Measurements from ENCODE around the gene EMC1.
"Not testable (repeated sequence)": the region's sequence is repeated elsewhere in the genome, so short reads cannot be mapped to it uniquely, and the experiment has no call there.

Gene EMC1

DNA sequence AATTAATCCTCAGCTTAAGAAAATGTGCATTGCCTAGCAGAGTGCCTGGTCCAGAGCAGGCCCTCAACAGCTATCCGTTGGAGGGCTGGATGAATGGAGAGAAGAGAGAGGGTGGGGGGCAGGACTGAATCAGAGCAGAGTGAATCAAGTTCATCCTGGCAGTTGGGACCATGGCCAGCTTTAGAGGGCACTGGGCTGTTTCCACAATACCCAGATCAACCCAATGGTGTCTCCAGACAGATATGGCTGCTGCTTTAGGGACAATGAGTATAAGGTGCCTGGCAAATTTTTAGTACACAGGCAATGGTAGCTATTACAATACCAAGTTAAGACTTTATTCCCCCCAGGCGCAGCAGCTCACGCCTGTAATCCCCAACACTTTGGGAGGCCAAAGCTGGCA, 17.1 kb downstream of the EMC1 start:
- H3K4me3 ChIP-seq (ENCODE audit: insufficient read depth, low read depth, low read length, poor library complexity, severe bottlenecking) = no peak overlapping the region
- H3K27ac ChIP-seq (ENCODE audit: insufficient read depth, low read length, poor library complexity, severe bottlenecking) = no peak overlapping the region
- no peak for DNase-seq
- H3K9me3 ChIP-seq (ENCODE audit: control insufficient read depth, low read length) = no peaks in the 10 kb centered on the region
- H3K36me3 ChIP-seq (ENCODE audit: control insufficient read depth, insufficient read depth, low read length) = peaks cover 75% of the 10 kb centered on the region
- no peaks in the 10 kb centered on the region for H3K27me3 ChIP-seq (replicated peaks; ENCODE audit: control insufficient read depth, insufficient read depth, low read length, poor library complexity, severe bottlenecking)
- no peaks in the 10 kb centered on the region for H3K4me1 ChIP-seq (ENCODE audit: control insufficient read depth, insufficient read depth, low read length, poor library complexity, severe bottlenecking)

- no peak overlapping the region for H3K27ac ChIP-seq (ENCODE audit: insufficient read depth, low read length, poor library complexity, severe bottlenecking)
- no peak overlapping the region for H3K4me3 ChIP-seq (ENCODE audit: insufficient read depth, low read depth, low read length, poor library complexity, severe bottlenecking)
- H3K9me3 ChIP-seq (ENCODE audit: control insufficient read depth, low read length) = no peaks in the 10 kb centered on the region
- H3K27me3 ChIP-seq (replicated peaks; ENCODE audit: control insufficient read depth, insufficient read depth, low read length, poor library complexity, severe bottlenecking) = no peaks in the 10 kb centered on the region
- no peaks in the 10 kb centered on the region for H3K4me1 ChIP-seq (ENCODE audit: control insufficient read depth, insufficient read depth, low read length, poor library complexity, severe bottlenecking)
- peaks cover 60% of the 10 kb centered on the region for H3K36me3 ChIP-seq (ENCODE audit: control insufficient read depth, insufficient read depth, low read length)
- DNase-seq = no peak
Measured at GRCh38 chr1:19232524-19232846, 18.8 kb downstream of the EMC1 start.

DNA sequence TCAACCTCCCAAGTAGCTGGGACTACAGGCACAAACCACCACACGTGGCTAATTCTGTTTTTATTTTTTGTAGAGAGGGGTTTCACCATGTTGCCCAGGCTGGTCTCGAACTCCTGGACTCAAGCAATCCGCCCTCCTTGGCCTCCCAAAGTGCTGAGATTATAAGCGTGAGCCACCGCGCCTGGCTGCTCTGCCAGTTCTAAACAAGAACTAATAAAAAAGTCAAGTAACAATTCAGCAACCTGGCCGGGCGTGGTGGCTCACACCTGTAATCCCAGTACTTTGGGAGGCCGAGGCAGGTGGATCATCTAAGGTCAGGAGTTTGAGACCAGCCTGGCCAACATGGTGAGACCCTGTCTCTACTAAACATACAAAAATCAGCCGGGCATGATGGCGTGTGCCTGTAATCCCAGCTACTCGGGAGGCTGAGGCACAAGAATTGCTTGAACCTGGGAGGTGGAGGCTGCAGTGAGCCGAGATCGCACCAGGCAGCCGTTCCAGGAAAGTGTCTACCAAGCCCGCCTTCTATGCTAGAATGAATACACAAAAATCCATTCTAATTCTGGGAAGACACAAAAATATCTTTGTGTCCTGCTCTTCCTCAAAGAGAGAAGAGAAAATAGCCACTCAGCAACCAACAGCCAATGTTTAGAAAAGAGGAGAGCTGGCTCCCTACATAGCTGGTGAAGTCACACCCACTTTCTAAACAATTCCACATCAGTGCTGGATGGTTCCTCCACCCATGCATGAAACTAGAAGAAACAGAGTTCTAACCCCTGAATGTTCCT, 19.4 kb downstream of the EMC1 start:
- not testable (repeated sequence) for H3K4me1 ChIP-seq (ENCODE audit: control insufficient read depth, insufficient read depth, low read length, poor library complexity, severe bottlenecking); H3K4me3 ChIP-seq (ENCODE audit: insufficient read depth, low read depth, low read length, poor library complexity, severe bottlenecking); H3K27me3 ChIP-seq (replicated peaks; ENCODE audit: control insufficient read depth, insufficient read depth, low read length, poor library complexity, severe bottlenecking); DNase-seq; H3K27ac ChIP-seq (ENCODE audit: insufficient read depth, low read length, poor library complexity, severe bottlenecking); H3K9me3 ChIP-seq (ENCODE audit: control insufficient read depth, low read length)
- H3K36me3 ChIP-seq (ENCODE audit: control insufficient read depth, insufficient read depth, low read length) = peaks cover 60% of the 10 kb centered on the region

DNA sequence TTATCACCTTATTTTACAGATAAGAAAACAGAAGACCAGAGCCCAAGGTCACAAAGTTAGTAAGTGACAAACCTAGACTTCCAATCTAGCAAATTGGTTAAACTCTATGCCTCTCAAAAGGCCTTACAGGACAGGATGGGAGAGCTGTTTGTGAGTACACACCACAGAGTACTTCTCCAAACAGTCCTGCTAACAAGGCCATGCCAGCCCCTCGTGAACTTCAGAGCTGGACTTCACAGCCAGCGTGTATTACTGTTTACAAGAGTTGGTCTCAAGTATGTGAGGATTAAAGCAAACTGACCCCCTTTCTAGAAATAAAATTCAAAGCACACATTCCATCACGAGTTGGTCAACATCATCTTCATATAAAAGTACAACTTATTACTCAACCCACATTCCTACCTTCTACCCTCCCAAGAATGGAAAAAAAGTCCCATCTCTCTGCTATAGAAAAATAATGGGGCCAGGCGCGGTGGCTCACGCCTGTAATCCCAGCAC, 21.4 kb downstream of the EMC1 start:
- DNase-seq = no peak
- Histone ChIP-seq H3K27me3 (replicated peaks; ENCODE audit: control insufficient read depth, insufficient read depth, low read length, poor library complexity, severe bottlenecking) (no peaks in the 10 kb centered on the region), H3K4me1 (ENCODE audit: control insufficient read depth, insufficient read depth, low read length, poor library complexity, severe bottlenecking) (no peaks in the 10 kb centered on the region), H3K4me3 (ENCODE audit: insufficient read depth, low read depth, low read length, poor library complexity, severe bottlenecking) (no peak overlapping the region), H3K36me3 (ENCODE audit: control insufficient read depth, insufficient read depth, low read length) (peaks cover 71% of the 10 kb centered on the region), H3K9me3 (ENCODE audit: control insufficient read depth, low read length) (no peaks in the 10 kb centered on the region), H3K27ac (ENCODE audit: insufficient read depth, low read length, poor library complexity, severe bottlenecking) (no peak overlapping the region)

DNA sequence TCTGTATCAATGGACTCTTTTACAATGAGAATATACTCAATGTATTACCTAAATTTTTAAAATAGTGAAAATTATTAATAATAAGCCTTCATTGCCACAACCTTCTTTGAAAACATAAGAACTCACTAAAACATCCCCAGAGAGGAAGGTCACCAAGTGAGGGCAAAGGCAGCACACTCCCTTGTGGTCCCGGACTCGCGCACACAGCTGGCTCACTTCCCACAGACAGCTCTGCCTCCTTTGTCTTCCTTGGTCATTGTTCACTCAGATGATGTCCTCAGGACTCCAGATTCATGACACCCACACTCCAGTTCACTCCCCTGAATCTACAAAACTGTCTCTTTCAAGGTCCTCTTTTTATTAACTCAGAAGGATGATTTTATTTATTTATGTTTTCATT, 22.1 kb downstream of the EMC1 start:
- no peaks in the 10 kb centered on the region for H3K27me3 ChIP-seq (replicated peaks; ENCODE audit: control insufficient read depth, insufficient read depth, low read length, poor library complexity, severe bottlenecking)
- H3K4me1 ChIP-seq (ENCODE audit: control insufficient read depth, insufficient read depth, low read length, poor library complexity, severe bottlenecking) = no peaks in the 10 kb centered on the region
- no peak overlapping the region for H3K4me3 ChIP-seq (ENCODE audit: insufficient read depth, low read depth, low read length, poor library complexity, severe bottlenecking)
- H3K27ac ChIP-seq (ENCODE audit: insufficient read depth, low read length, poor library complexity, severe bottlenecking) = no peak overlapping the region
- DNase-seq = no peak
- peaks cover 71% of the 10 kb centered on the region for H3K36me3 ChIP-seq (ENCODE audit: control insufficient read depth, insufficient read depth, low read length)
- H3K9me3 ChIP-seq (ENCODE audit: control insufficient read depth, low read length) = no peaks in the 10 kb centered on the region

- Histone ChIP-seq H3K4me3 (ENCODE audit: insufficient read depth, low read depth, low read length, poor library complexity, severe bottlenecking) (no peak overlapping the region), H3K36me3 (ENCODE audit: control insufficient read depth, insufficient read depth, low read length) (peaks cover 85% of the 10 kb centered on the region), H3K27me3 (replicated peaks; ENCODE audit: control insufficient read depth, insufficient read depth, low read length, poor library complexity, severe bottlenecking) (no peaks in the 10 kb centered on the region), H3K9me3 (ENCODE audit: control insufficient read depth, low read length) (no peaks in the 10 kb centered on the region), H3K27ac (ENCODE audit: insufficient read depth, low read length, poor library complexity, severe bottlenecking) (no peak overlapping the region), H3K4me1 (ENCODE audit: control insufficient read depth, insufficient read depth, low read length, poor library complexity, severe bottlenecking) (no peaks in the 10 kb centered on the region)
- no peak for DNase-seq
Measured at GRCh38 chr1:19222979-19223824, 28.1 kb downstream of the EMC1 start.

DNA sequence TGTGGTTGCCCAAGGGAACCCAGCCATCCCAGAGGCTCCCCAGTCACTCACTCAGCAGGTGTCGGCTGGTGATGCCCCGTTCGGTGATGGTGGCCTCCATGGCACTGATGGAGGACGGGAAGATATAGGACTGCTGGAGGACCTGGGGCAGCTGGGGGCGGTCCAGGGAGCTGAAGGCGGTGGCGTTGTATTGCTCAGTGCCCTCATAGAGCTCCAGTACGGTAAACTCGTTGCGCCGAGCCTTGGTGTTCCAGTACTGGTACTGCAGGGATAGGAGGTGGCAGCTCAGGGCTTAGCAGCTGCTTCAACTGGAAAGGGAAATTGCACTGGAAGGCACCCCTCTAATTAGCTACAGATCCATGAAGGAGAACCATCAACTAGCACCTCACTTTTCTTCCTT, 28.8 kb downstream of the EMC1 start:
- H3K27me3 ChIP-seq (replicated peaks; ENCODE audit: control insufficient read depth, insufficient read depth, low read length, poor library complexity, severe bottlenecking) = no peaks in the 10 kb centered on the region
- no peak overlapping the region for H3K4me3 ChIP-seq (ENCODE audit: insufficient read depth, low read depth, low read length, poor library complexity, severe bottlenecking)
- H3K27ac ChIP-seq (ENCODE audit: insufficient read depth, low read length, poor library complexity, severe bottlenecking) = no peak overlapping the region
- H3K9me3 ChIP-seq (ENCODE audit: control insufficient read depth, low read length) = no peaks in the 10 kb centered on the region
- no peak for DNase-seq
- H3K4me1 ChIP-seq (ENCODE audit: control insufficient read depth, insufficient read depth, low read length, poor library complexity, severe bottlenecking) = no peaks in the 10 kb centered on the region
- peaks cover 85% of the 10 kb centered on the region for H3K36me3 ChIP-seq (ENCODE audit: control insufficient read depth, insufficient read depth, low read length)

- no peak overlapping the region for H3K27ac ChIP-seq (ENCODE audit: insufficient read depth, low read length, poor library complexity, severe bottlenecking)
- no peak for DNase-seq
- H3K9me3 ChIP-seq (ENCODE audit: control insufficient read depth, low read length) = no peaks in the 10 kb centered on the region
- no peak overlapping the region for H3K4me3 ChIP-seq (ENCODE audit: insufficient read depth, low read depth, low read length, poor library complexity, severe bottlenecking)
- peaks cover 77% of the 10 kb centered on the region for H3K36me3 ChIP-seq (ENCODE audit: control insufficient read depth, insufficient read depth, low read length)
- H3K4me1 ChIP-seq (ENCODE audit: control insufficient read depth, insufficient read depth, low read length, poor library complexity, severe bottlenecking) = no peaks in the 10 kb centered on the region
- no peaks in the 10 kb centered on the region for H3K27me3 ChIP-seq (replicated peaks; ENCODE audit: control insufficient read depth, insufficient read depth, low read length, poor library complexity, severe bottlenecking)
Measured at GRCh38 chr1:19220991-19221390, 30.3 kb downstream of the EMC1 start.

DNA sequence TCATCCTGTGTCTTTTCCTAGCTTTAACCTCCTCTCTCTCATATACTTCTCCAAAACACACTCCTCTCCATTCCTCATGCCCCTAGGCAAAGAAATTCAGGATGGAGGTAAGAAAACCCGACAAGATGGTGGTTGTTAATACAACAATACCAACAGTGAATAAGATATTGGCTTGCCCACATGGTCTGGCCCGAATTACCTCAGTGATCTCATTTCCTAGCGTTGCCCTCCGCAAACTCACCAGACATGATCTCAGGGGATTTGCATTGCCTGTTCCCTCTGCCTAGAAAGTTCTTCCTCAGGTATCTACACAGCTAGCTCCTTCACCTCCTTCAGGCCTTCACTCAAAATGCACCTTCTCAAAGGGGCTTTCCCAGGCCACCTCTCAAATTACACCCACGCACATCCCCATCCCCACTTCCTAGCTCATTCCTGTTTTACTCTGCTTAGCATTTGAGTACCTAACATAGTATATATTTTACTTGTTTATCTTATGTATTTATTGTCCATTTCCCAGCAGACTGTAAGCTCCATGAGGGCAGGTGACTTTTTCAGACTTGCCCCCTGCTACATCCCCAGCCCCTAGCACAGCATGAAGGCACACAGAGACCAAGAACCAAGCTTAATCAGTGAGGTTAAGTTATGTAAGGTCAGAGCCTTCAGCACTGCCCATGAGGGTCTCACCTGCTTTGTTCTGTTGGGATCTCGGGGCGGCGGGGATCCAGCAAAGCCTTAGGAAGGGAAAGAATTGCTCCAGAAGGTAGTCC, 31.1 kb downstream of the EMC1 start:
- no peak overlapping the region for H3K27ac ChIP-seq (ENCODE audit: insufficient read depth, low read length, poor library complexity, severe bottlenecking)
- H3K4me1 ChIP-seq (ENCODE audit: control insufficient read depth, insufficient read depth, low read length, poor library complexity, severe bottlenecking) = no peaks in the 10 kb centered on the region
- no peaks in the 10 kb centered on the region for H3K27me3 ChIP-seq (replicated peaks; ENCODE audit: control insufficient read depth, insufficient read depth, low read length, poor library complexity, severe bottlenecking)
- peaks cover 71% of the 10 kb centered on the region for H3K36me3 ChIP-seq (ENCODE audit: control insufficient read depth, insufficient read depth, low read length)
- no peak overlapping the region for H3K4me3 ChIP-seq (ENCODE audit: insufficient read depth, low read depth, low read length, poor library complexity, severe bottlenecking)
- no peaks in the 10 kb centered on the region for H3K9me3 ChIP-seq (ENCODE audit: control insufficient read depth, low read length)
- no peak for DNase-seq
